Smooth muscle cell (in vitro differentiated cells): ENCODE measurements around the gene ARSI. TPM values are rescaled to one million over a fixed set of nuclear protein-coding genes. Genes with fewer than 3 reads are reported as not detected.

ENCODE experiments used
- DNase-seq: peaks from one replicate; lab custom pipeline; 2025; ENCODE audit not compliant: unreplicated experiment; lab: John Stamatoyannopoulos, UW
- H2AFZ ChIP-seq: fragments of 200-600 bp; sonication (generic); 2 replicates; pipeline ENCODE4 v1.6.0; 2016; ENCODE audit warnings: antibody characterized with exemption, low read depth, mild to moderate bottlenecking
- H3F3A ChIP-seq: fragments of 200-600 bp; sonication (generic); 2 replicates; pipeline ENCODE4 v1.6.0; 2017; ENCODE audit warnings: antibody characterized with exemption, low read depth
- H3K27ac ChIP-seq: fragments of 200-600 bp; sonication (generic); 2 replicates; pipeline ENCODE4 v1.5.1; 2016; ENCODE audit warnings: low read depth, mild to moderate bottlenecking
- H3K27me3 ChIP-seq: fragments of 200-600 bp; sonication (generic); 2 replicates; pipeline ENCODE4 v1.6.1; 2016; ENCODE audit warnings: low read depth, mild to moderate bottlenecking
- H3K36me3 ChIP-seq: fragments of 200-600 bp; sonication (generic); 2 replicates; pipeline ENCODE4 v1.5.1; 2016; ENCODE audit warnings: low read depth
- H3K4me1 ChIP-seq: fragments of 200-600 bp; sonication (generic); 2 replicates; pipeline ENCODE4 v1.5.1; 2016; ENCODE audit warnings: low read depth
- H3K4me2 ChIP-seq: fragments of 200-600 bp; sonication (generic); 2 replicates; pipeline ENCODE4 v1.6.0; 2016; ENCODE audit warnings: mild to moderate bottlenecking
- H3K4me3 ChIP-seq: fragments of 200-600 bp; sonication (generic); 2 replicates; pipeline ENCODE4 v1.5.1; 2016; ENCODE audit warnings: mild to moderate bottlenecking
- H3K79me2 ChIP-seq: fragments of 200-600 bp; sonication (generic); 2 replicates; pipeline ENCODE4 v1.6.0; 2016; ENCODE audit warnings: low read depth, mild to moderate bottlenecking
- H3K9ac ChIP-seq: fragments of 200-600 bp; sonication (generic); 2 replicates; pipeline ENCODE4 v1.6.0; 2016; ENCODE audit warnings: low read depth
- H3K9me3 ChIP-seq: fragments of 200-600 bp; sonication (generic); replicated peaks from 2 replicates; pipeline ENCODE4 v1.5.1; 2016; ENCODE audit warnings: low read depth
- H4K20me1 ChIP-seq: fragments of 200-600 bp; sonication (generic); 2 replicates; pipeline ENCODE4 v1.6.0; 2016; ENCODE audit warnings: low read depth
- CTCF ChIP-seq: fragments of 200-600 bp; sonication (generic); IDR thresholded peaks from 2 replicates; pipeline ENCODE4 v1.5.1; 2017; ENCODE audit warnings: borderline replicate concordance, mild to moderate bottlenecking, antibody characterized with exemption; ENCODE audit not compliant: insufficient read depth, poor library complexity, severe bottlenecking
- WGBS: methylation state at CpG from one replicate; pipeline ENCODE4 v1.1.7; 2016; ENCODE audit warnings: low lambda C conversion rate; 5-methylcytosine and 5-hydroxymethylcytosine counted together
- polyA plus RNA-seq: library from polyadenylated mRNA; unstranded; fragments of >200 nt; fragmentation: Nextera tagmentation; extraction: Ambion mirVana; gene quantifications from 2 replicates; pipeline ENCODE4 v1.2.1, GENCODE V29; 2016
- total RNA-seq: library from RNA; depleted of rRNA; stranded (reverse); fragments of >200 nt; gene quantifications from 2 replicates; pipeline ENCODE4 v1.2.3, GENCODE V29; 2014

ARSI gene
- total and polyA plus RNA-seq, 2 experiments from 2014 or later, result 68.9 to 87.6 TPM

DNA sequence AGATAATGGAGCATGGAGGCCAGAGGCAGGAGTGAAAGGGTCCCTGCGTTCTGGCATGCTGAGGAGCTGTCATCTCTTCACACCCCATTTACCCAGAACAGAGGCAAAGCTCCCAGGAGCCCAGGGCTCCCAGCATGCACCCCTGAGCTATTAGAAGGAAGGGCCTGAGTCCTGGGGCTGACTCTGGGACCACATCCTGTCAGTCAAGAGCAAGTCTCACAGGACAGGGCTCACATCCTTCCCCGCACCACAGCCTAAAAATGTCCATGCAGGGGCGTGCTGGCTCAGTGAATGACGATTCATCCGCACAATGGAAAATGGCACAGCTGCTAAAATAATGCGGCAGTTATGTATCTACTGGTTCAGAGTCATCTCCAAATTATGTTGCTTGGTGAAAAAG is 44.6 kb downstream of the ARSI start:
- H2AFZ ChIP-seq, result no peak overlapping the region
- no peak overlapping the region for H3K9ac ChIP-seq
- no peak for TF ChIP-seq CTCF
- H3K79me2 ChIP-seq, result no peaks in the 10 kb centered on the region
- H3K27ac ChIP-seq, result no peak overlapping the region
- H3F3A ChIP-seq, result no peaks in the 10 kb centered on the region
- no peak overlapping the region for H3K4me2 ChIP-seq
- H3K4me1 ChIP-seq, result peaks cover 19% of the 10 kb centered on the region
- 87% methylated on average over 6 of the region's 6 CpGs for WGBS
- no peaks in the 10 kb centered on the region for H3K36me3 ChIP-seq
- H3K27me3 ChIP-seq, result no peaks in the 10 kb centered on the region
- H3K9me3 ChIP-seq, result no peaks in the 10 kb centered on the region
- no peak for DNase-seq
- H4K20me1 ChIP-seq, result no peaks in the 10 kb centered on the region
- no peak overlapping the region for H3K4me3 ChIP-seq

DNA sequence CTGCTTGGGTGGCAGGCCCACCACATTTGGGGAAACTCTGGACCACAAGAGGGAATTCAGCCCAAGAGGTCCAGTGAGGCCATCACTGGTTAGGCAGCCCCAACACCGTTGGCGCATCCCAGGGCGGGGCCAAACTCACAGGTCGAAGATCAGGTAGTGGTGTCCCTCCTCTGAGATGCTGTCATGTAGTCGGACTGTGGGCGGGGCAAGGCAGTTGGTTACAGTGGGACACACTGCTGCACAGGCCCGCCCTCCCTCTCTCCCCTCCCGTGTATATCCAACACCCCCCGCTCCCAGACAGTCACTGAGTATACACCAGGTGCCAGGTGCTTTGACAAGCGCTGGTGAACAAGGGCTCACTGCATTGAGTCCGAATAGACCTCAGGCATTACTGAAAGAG is 45.3 kb downstream of the ARSI start:
- no peak overlapping the region for H3K4me2 ChIP-seq
- H3K9me3 ChIP-seq, result no peaks in the 10 kb centered on the region
- no peaks in the 10 kb centered on the region for H3F3A ChIP-seq
- no peak overlapping the region for H3K4me3 ChIP-seq
- H3K9ac ChIP-seq, result no peak overlapping the region
- H3K27me3 ChIP-seq, result no peaks in the 10 kb centered on the region
- 89% methylated on average over 11 of the region's 11 CpGs for WGBS
- H3K36me3 ChIP-seq, result no peaks in the 10 kb centered on the region
- no peaks in the 10 kb centered on the region for H3K79me2 ChIP-seq
- TF ChIP-seq CTCF, result no peak
- H3K27ac ChIP-seq, result no peak overlapping the region
- H4K20me1 ChIP-seq, result no peaks in the 10 kb centered on the region
- H2AFZ ChIP-seq, result no peak overlapping the region
- no peak for DNase-seq
- H3K4me1 ChIP-seq, result peaks cover 19% of the 10 kb centered on the region

- H3F3A ChIP-seq, result no peaks in the 10 kb centered on the region
- 71% methylated on average over 12 of the region's 12 CpGs for WGBS
- no peak for DNase-seq
Measured at GRCh38 chr5:150256410-150257064, 46.2 kb downstream of the ARSI start.

More at GRCh38 chr5:150256410-150257064, 46.2 kb downstream of the ARSI start:
- Histone ChIP-seq H3K4me1 (peaks cover 19% of the 10 kb centered on the region), H3K27ac (no peak overlapping the region), H3K79me2 (no peaks in the 10 kb centered on the region), H2AFZ (no peak overlapping the region), H3K27me3 (no peaks in the 10 kb centered on the region), H3K9ac (no peak overlapping the region), H4K20me1 (no peaks in the 10 kb centered on the region), H3K36me3 (no peaks in the 10 kb centered on the region), H3K4me2 (no peak overlapping the region), H3K4me3 (no peak overlapping the region), H3K9me3 (no peaks in the 10 kb centered on the region)
- no peak for TF ChIP-seq CTCF
